T-helper 2 cell treated with Interferon-gamma antibody and Interleukin-4, amounts not matched to agents 100 ng/mL and 5 ng/mL, for 36 hours (primary cell): ENCODE data around the gene DCTN1. TPM values are rescaled to one million over a fixed set of nuclear protein-coding genes. Genes with fewer than 3 reads are reported as not detected.

Source experiments
- intact Hi-C: fragments of 100-400 bp; cut with micrococcal nuclease; formaldehyde crosslinking; loops from one replicate; pipeline ENCODE4 v1.15.1; 2023
- total RNA-seq: library from RNA; stranded (reverse); gene quantifications from 2 replicates; pipeline ENCODE4 v1.2.3, GENCODE V29; 2022

The DCTN1 gene
- total RNA-seq, 1 donor from 2014 or later, result 105 TPM

DNA sequence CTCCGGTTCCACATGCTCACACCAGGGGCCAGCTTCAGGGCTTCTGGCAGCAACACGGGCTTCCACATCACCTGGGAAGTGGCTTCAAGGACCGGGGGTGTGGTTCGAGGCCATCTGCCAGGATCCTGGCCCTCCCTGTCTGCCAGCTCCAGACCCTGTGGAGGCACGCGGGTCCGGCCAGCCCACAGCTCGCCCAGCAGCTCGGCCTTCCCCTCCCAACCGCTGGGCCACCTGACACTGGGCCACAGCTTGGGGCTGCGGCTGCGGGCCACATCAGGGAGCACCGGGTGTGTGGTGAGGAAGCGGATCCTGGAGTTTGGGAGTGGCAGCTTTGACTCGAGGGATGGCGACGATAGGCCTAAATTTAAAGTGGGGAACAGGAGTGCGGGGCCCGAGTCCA is 34.3 kb upstream of the DCTN1 start:
- intact Hi-C loops, result no loop called here

DNA sequence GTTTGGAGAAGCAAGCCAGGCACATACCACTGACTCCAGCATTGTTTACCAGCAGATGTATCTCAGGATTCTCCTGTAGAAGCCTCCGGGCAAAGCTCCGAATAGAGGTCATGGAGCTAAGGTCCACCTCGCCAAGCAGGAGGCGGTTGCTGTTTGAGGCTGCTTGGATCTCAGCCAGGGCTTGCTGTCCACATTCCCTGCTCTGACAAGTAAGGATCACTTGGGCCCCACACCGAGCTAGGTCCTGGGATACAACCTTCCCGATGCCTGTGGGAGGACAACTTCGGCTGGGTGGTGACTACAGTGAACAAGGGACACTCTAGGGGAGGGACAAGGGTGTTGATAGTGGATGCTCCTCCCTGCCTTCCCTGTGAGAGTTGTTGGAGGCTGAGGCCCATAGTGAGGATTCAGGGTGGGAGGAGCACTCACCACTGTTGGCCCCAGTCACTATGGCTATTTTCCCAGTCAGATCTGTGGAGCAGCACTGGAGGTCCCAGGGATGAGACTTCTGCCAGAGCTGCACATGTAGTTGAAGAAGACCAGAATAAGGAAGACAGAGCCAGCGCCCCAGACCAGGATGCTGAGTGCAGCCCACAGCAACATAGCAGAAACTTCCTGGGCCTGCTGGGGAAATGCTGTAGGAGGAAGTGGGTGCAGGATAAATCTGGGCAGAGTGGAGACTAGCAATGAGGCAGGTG is 33.0 kb upstream of the DCTN1 start:
- intact Hi-C loops, result no loop called here

DNA sequence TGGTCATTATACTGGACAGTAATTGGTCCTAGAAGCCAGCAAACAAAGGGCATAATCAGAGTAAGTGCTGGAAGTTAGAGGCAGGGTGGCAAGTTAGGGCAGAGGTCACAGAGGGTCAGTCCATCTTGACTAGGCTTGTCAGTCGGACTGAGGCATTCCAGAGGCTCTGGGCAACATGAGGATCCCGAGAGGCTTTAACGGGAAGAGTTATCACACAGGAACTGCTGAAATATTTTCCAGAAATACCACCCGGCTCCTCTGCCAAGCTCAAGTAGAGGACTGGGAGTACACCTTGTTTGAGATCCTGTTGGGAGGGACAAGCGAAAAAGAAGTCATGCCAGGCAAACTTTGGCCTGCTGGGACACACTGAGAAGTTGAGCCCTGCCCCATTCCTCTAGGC is 27.6 kb upstream of the DCTN1 start:
- intact Hi-C loops, result no loop called here

DNA sequence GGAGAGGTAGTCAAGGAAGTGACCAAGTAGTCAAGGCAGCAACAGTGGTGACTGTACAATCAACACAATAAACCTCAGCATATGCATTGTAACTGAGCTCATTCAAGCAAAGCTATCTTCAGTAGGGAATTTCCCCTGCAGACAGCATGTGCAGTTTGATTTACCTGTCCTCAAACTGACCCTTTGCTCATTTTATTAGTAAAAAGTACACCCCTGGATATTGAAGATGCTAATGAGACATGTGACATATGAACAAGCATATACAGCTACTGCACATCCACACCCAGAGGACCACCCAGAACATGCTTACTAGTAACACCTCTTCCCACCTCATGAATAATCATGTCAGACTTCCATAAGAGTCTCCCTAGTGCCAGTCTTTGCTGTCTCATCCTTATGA is 25.9 kb upstream of the DCTN1 start:
- intact Hi-C loops, result no loop called here

DNA sequence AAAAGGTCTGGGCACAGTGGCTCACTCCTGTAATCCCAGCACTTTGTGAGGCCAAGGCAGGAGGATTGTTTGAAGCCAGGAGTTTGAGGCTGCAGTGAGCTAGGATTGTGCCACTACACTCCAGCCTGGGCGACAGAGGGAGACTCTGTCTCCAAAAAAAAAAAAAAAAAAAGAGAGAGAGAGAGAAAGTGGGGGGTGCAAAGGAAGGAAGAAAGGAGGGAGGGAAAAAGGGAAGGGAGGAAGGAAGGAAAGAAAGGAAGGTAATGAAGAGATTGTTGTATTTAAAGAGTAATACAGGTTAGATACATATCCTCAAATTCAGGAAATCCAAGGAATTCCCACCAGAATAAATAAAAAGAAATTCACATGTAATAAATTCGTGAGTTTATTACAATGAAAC is 21.8 kb upstream of the DCTN1 start:
- intact Hi-C loops, result no loop called here

DNA sequence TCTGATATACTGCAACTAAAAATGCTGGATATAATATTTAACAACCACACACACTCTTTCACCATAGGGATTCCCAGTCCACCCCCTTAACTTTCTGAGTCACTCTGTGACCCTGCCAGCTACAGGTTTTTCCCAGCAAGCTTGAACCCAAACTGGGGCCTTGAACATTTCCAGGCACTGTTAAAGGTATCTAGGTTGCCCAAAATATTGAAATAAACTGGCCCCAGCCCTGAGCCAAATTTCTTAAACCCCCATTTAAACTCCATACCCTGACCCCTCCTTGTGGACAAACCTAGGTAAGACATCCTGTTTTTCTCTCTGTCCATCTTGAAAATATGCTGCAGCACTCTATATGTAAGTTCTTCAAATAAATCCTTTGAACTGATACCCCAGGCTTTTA is 19.7 kb upstream of the DCTN1 start:
- intact Hi-C loops, result loop anchor here (1.0 kb wide), 2 partner anchors 7 to 149 kb away; no protein-coding TSS in a partner anchor

DNA sequence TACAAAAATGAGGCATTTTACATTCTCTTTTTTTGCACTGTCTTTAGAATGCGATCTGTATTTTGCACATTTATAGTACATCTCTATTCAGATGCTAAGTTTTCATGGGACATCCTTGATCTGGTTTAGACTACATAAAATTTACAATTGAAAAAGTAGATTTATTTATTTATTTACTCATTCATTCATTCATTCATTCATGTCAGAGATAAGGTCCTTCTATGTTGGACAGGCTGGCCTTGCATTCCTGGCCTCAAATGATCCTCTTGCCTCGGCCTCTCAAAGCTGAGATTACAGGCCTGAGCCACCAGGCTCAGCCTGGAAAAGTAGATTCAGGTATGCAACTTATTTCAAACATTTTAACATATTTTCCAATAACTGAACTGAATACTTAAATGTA is 16.0 kb upstream of the DCTN1 start:
- intact Hi-C loops, result no loop called here

DNA sequence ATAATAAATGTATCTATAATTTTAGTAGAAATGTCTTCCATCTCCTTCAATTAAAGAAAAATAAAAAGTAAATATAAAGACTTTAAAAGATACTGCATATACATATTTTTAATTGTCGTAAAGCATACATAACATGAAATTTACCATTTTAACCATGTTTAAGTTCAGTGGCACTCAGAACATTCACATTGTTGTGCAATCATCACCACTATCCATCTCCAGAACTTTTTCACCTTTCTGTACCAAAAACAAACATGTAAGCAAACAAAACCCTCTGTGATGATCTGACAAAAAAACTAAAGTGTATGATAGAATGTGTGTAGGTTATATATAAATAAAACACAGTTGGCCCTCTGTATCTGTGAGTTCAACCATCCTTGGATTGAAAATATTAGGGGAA is 13.4 kb upstream of the DCTN1 start:
- intact Hi-C loops, result loop anchor here (2.0 kb wide), 1 partner anchor 61 kb away; the partner anchor contains the start of gene INO80B

DNA sequence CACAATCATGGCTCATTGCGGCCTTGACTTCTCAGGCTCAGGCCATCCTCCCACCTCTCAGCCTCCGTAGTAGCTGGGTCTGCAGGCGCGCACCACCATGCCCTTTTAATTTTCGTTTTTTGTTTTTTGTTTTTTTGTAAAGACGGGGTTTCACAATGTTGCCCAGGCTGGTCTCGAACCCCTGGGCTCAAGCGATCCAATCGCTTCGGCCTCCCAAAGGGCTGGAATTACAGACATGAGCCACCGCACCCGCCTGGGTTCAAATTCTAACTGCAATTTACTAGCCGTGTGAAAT is 12.3 kb upstream of the DCTN1 start:
- intact Hi-C loops, result loop anchor here (1.0 to 2.0 kb wide), 6 partner anchors 8 to 245 kb away; partner anchors contain the start of genes AUP1, BOLA3, C2orf81 and HTRA2

DNA sequence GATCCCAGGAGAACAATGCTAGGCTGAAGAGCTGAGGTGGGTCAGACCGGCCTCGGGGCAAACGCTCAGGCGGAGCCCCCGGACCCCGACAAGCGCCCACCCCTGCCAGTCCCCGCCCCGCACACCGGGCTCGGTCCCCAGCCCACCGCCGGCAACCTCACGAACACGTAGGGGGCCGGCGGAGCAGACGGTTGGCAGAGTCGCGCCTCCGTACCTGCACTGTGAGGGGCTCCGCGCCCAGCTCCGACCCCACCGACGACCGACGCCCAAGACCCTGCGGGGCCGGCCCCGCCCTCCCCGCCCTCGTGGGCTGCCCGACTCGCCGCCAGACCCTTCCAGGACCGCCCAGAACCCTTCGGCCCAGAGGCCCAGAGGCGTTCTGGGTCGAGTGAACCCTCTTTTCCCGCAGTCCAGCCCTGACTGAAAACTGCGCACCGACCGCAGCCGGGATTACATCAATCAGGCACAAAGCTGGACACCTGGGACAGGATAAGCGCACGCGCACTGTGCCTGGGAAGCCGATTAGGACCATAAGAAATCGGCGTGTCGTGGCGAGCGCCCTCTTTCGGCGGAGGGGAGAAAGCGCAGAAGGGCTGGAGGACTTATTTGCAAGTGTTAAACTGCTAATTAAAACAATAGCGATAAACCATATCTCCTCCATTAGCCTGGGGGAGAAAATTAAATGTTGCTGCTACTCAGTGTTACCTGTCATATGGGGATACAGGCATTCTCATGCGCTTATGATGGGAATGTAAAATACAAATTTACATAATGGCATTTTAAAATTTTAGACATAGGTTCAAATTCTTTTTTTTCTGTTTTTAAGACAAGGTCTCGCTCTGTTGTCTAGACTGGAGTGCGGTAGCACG is 11.7 kb upstream of the DCTN1 start:
- intact Hi-C loops, result loop anchor here (1.0 to 2.0 kb wide), 7 partner anchors 8 to 245 kb away; partner anchors contain the start of genes AUP1, BOLA3, C2orf81 and HTRA2

DNA sequence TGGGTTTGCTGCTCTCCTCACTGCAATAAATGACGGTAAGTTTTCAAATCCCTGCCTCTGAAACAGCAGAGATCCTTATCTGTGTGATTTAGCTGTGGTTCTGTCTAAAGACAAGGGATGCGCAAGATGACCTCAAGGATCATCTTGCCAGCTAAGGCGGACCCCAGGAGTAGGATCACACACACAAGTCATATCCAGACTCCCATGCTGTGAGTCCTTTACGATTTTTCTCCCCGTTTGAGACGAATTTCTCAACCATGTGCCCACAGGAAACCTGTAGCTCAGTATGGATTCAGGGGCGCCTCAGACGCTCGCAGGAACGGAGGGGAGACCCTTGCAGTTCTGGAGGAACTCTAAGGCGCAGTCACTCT is 11.1 kb upstream of the DCTN1 start:
- intact Hi-C loops, result loop anchor here (2.0 kb wide), 1 partner anchor 140 kb away; no protein-coding TSS in a partner anchor

DNA sequence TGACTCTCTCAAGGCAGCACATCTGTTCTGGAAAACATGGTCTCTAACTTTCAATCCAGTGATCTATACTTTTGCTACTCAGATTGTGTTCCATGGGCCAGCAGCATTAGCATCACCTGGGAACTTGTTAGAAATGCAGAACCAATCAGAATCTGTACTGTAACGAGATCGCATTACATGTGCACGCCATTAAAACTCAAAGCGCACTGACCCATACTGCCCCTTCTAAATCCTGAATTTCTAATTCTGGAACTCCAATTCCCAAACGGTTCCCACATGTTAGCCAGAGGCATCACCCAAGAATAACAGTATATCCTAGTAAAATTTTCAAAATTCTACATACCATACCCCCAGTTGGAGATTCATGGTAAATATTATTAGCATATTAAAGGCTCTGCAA is 10.5 kb upstream of the DCTN1 start:
- intact Hi-C loops, result loop anchor here (2.0 kb wide), 1 partner anchor 140 kb away; no protein-coding TSS in a partner anchor

DNA sequence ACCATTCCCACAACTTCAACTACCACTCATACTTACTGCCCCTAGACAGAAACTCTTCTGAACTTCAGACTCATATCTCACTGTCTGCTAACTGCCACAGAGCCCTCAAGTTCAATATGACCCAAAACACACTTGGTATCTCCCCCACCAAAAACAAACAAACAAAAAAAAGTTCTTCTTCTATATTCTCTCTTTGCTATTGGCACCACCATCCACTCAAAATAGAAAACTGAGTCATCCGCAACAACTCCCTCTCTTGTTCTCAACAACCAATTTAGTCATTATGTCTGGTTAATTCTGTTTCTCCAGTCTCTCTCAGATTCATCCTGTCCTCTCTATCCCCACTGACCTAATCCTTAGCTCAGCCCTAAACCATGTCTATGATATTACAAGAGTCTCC is 7.2 kb upstream of the DCTN1 start:
- intact Hi-C loops, result no loop called here

DNA sequence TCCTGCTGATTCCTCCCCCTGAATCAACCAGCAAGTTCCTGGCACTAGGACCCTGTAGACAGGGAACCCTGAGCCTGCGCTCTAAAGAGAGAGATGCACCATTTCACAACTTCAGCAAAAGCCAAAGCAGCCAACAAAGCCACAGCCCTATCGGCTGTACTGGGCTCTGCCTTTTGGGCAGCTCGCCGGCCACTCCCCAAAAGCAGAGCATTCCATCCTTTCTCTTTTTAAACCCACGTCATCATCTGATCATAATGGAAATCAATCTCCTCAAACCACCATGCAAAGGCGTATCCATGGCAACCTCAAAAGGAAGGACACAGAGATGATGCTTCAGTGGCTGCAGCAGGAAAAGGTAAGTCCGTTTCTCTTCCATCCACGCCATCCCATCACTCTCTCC is 5.3 kb upstream of the DCTN1 start:
- intact Hi-C loops, result no loop called here

DNA sequence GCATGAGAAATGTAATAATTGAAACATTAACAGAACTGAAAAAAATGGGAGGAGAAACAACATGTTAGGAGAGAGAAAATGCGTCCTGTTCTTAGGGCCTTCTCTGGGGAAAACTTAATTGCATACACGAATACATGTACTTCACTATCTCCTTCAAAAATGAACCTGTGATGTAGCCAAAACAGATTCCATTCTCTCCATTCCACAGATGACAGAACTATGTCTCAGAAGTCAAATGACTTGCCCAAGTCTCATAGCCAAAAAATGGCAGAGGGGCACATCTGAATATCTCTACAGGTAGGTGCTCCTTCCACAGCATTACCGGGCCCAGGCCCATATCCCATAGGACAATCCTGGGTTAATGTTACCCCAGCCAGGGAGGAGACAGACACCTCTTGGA is 3.9 kb upstream of the DCTN1 start:
- intact Hi-C loops, result no loop called here

DNA sequence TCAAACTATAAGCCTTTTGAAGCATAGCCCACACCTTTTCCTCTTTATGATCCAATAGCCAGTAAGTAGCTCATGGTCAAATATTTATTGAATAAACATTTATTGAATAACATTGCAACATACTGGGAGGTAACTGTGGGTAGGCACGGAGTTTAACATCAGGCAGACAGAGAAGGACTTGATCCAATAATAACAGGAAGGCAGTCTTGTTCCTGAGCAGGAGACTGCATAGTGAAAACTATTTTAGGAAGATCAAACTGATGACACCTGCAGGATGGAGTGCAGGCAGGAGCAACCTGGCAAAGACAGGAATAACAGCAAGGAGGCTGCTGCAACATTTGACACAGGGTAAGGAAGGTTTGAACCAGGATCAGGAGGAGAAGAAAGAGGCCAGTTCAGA is 3.1 kb upstream of the DCTN1 start:
- intact Hi-C loops, result no loop called here

DNA sequence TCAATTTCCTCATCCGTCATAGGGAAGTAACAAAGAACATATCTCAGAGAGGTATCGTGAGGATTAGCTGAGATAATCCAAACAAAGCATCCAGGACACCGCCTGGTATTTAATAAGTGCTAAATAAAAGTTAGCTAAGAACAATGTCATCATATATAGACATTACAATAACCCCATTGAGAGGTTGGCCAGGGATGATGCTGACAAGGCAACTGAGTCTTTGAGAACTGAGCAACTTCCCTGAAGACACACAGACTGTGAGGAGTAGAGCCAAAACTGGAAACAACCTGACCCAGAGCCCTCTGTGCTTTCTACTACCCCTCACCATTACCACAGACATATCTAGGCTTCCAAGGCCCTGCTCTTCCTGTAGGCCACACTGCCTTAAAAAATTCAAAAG is 1.6 kb upstream of the DCTN1 start:
- intact Hi-C loops, result no loop called here

DNA sequence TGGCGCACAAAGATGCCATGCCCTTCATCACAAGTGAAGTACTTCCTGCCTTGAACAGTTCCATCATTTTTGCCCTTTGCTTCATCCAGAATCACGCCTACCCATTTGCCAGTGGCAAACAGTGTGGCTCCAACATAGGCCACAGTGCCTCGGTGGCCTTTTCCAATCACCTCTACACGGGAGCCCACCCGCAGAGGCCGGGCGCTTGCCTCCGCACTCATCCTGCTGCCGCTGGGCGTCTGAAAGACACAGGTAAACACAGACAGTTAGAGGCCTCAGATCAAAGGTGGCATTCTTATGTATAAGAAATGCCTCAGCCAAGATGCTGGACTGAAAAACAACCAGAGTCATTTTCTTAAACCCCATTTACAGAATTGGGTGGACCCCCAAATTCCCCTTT is 2.1 kb downstream of the DCTN1 start:
- intact Hi-C loops, result no loop called here

DNA sequence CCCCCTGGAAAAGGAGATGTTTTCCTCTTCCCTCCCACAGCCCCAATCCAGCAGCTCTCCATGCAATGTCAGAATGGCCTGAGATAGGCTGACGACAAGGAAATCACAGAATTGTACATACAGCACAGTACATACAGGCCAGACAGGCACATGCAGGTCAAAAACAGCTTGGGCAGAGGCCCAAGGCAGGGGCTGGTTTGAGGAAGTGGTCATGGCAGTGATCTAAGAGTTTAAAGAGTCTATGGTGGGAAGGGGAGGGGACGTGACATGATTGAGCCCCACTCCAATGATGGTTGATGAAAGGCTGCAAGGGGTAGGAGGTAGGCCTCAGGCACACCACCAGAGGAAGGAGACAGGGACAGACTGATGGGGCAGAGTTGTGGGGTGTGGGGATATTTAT is 4.3 kb downstream of the DCTN1 start:
- intact Hi-C loops, result no loop called here

DNA sequence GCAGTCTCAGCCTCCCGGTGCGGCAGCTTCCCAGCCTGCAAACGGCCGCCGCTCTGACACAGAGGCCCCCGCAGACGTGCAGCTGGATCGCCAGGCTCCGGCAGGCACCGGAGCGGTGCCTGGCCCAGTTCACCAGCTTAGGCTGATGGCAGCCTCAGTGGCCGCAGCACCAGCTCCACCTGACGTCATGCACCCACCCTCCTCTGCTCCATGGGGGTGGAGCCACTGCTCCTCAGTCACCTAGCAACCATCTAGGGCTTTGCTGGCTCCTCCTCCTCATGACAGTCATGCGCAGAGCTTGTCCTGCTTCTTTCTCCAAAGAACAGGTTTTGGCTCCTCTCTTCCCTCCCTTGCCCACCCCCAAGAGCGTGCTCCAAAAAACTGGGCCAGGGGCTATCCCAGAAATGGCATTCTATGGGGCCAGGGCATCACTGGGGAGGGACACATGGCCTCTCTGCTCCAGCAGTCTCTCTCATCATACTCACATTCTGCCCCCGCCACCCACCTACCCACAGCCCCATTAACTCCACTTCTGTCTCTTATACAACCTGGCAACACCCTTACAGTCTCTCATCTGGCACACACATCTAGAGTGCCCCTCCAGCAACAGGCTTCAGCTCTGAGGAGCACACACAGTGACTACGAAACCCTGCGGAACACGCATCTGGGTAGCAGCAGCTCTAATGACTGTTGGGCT is 5.5 kb downstream of the DCTN1 start:
- intact Hi-C loops, result no loop called here

DNA sequence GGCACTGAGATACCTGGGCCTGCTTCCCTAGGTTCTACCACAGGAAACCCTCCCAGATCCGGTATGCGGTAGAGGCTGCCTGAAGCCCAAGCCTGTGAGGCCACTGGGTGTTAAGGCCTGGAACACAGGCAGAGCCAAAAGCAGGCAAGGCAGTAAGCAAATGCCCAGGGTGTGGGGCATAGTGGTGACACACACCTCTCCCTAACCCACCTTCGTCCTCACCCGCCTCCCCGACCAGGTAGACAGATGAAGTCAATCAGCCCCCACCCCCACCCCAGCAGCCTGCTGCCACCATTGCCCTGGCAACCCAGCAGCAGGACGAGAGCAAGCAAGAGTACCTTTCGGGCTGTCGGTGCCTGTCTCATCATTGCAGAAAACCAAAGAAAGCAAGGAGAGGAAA is 6.1 kb downstream of the DCTN1 start:
- intact Hi-C loops, result no loop called here

DNA sequence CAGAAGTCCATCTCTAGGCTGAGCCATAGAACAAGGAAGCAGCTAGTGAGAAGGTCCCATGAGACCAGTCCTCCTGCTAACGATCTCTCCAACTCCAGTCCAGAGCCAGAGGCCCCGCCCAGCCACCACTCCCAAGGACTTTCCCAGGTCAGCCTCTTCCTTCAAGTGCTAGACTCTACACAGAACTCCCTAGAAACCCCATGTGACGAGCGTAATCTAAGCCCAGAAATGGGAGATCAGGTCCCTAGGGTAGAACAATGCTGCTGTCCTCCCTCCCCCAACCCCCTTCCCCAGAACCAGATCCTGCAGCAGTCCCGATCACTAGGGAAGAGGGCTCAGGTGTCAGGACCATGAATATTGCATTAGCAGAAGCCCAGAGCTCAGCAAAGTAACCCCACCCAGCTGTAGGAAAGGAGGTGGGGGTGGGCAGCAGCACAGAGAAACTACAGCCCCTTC is 6.9 kb downstream of the DCTN1 start:
- intact Hi-C loops, result no loop called here
